AG09309 (cell line): Measurements from ENCODE around the gene RGS3.

Experiments
- DNase-seq: peaks from one replicate; pipeline ENCODE4 v3.0.0-alpha.2; 2010; ENCODE audit warnings: low read depth
- H3K4me3 ChIP-seq: 2 replicates; pipeline ENCODE4 v1.5.1; 2011; ENCODE audit warnings: mild to moderate bottlenecking, low read depth, low read length, moderate library complexity; ENCODE audit not compliant: control insufficient read depth
- TF ChIP-seq, protein P1 (sequence below): IDR thresholded peaks from 2 replicates; pipeline ENCODE4 v1.5.1; 2011; ENCODE audit warnings: mild to moderate bottlenecking, low read depth, low read length, inconsistent platforms; ENCODE audit not compliant: insufficient read depth, control insufficient read depth; ENCODE audit errors: missing control alignments

The RGS3 gene

DNA sequence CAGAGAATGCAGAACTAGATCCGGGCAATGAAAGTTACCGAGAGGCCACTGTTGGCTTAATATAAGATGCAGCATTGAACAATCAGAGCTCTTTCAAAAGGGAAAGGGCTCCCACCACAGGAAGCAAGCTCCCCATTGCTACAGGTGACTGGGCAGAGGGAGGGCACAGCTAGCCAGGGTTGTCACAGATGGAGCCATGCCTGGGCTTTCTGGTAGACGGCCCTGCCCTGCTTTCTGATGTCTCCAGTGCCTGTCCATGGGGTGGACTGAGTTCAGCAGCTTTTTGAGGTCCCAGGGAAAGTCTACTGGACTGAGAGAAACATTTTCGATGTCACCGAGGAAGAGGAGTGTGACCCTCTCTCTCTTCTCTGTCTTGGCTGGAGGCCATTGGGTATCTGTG lies 14.1 kb downstream of the RGS3 start:
- H3K4me3 ChIP-seq, result no peak overlapping the region
- TF ChIP-seq, protein P1, sequence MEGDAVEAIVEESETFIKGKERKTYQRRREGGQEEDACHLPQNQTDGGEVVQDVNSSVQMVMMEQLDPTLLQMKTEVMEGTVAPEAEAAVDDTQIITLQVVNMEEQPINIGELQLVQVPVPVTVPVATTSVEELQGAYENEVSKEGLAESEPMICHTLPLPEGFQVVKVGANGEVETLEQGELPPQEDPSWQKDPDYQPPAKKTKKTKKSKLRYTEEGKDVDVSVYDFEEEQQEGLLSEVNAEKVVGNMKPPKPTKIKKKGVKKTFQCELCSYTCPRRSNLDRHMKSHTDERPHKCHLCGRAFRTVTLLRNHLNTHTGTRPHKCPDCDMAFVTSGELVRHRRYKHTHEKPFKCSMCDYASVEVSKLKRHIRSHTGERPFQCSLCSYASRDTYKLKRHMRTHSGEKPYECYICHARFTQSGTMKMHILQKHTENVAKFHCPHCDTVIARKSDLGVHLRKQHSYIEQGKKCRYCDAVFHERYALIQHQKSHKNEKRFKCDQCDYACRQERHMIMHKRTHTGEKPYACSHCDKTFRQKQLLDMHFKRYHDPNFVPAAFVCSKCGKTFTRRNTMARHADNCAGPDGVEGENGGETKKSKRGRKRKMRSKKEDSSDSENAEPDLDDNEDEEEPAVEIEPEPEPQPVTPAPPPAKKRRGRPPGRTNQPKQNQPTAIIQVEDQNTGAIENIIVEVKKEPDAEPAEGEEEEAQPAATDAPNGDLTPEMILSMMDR, result no peak
- no peak for DNase-seq

DNA sequence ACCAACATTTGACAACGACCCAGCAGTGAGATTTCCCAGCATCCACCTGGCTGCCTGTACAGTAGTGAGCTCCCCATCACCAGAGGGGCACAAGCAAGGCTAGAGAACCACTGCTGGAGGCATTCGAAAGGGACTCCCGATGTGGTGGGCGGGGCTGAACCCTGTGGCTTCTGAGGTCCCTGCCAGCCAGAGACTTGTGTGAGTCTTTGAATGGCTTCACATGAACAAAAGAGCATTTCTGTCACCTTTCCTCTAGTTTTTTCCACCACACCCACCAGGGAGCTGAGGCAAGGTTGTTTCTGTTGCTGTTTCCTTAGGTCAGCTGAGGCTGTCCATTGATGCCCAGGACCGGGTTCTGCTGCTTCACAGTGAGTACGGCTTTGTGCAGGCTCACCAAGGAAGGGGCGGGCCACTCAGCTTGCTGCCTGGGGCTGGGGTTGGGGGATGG lies 15.7 kb downstream of the RGS3 start:
- H3K4me3 ChIP-seq, result no peak overlapping the region
- DNase-seq, result no peak
- TF ChIP-seq, protein P1, result no peak

DNA sequence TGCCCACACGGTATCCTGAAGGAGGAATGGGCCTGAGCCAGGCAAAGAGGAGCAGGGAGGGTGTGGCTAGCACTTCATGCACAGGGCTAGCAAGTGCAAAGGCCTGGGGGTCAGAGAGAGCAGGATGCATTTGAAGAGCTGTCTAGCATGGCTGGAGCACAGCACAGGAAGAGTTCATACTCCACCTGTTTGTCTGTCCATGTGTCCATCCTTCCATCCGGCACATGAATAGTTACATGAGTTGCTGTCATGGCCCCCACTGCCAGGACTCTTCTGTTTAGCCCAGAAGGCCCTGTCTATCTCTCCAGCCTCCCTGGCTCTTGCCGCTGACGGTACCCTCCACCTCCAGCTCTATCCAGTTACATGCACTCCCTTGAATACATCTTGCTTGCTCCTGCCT lies 17.1 kb downstream of the RGS3 start:
- no peak for DNase-seq
- TF ChIP-seq, protein P1, result no peak
- no peak overlapping the region for H3K4me3 ChIP-seq

DNA sequence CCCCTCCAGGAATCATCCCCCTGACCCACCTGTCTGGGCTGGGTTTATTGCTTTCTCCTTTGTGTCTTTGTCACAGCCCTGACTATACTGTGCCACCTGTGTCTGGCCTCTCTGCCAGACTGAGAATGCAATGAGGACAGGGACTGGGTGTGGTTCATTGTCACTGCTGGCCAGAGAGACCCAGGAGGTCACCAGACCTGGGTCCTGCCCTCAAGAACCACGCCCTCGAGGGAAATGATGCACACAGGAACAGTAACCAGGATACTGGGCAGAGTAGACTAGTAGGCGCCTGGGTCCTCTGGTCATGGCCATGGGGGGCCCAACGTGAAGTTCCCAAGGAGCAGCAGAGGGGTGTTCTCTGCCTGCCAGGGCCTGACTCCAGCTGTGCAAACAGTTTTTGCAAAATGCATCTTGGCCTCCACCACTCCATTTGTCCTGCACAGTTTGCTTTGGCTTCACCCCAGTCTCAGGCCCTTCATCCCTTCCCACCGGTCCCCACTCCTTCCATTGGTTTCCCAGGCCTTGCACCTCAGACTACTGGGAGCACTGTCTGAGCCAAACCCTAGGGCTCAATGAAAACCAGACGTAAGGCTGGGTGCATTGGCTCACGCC lies 17.8 kb downstream of the RGS3 start:
- no peak for DNase-seq
- TF ChIP-seq, protein P1, result no peak

DNA sequence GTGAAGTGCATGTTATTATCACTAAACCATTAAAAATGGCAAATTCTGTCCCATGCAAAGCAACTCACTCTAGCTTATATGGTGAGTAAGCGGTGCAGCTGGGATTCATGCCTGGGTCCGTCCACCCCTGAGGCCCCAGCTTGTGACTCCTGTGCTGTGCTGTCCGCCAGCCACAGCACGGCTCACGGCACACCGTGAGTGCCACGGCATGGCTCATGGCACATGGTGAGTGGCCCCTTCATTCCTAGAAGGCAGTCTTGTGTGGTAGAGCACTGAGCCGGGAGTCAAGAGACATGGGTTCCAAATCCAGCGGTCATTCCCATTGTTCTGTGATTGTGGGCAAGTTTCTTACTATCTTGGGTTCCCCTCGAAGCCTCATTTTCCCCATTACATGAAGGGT lies 18.8 kb downstream of the RGS3 start:
- TF ChIP-seq, protein P1, result no peak
- DNase-seq, result no peak
- no peak overlapping the region for H3K4me3 ChIP-seq

More for the DNA sequence above, 17.8 kb downstream of the RGS3 start:
- no peak overlapping the region for H3K4me3 ChIP-seq

DNA sequence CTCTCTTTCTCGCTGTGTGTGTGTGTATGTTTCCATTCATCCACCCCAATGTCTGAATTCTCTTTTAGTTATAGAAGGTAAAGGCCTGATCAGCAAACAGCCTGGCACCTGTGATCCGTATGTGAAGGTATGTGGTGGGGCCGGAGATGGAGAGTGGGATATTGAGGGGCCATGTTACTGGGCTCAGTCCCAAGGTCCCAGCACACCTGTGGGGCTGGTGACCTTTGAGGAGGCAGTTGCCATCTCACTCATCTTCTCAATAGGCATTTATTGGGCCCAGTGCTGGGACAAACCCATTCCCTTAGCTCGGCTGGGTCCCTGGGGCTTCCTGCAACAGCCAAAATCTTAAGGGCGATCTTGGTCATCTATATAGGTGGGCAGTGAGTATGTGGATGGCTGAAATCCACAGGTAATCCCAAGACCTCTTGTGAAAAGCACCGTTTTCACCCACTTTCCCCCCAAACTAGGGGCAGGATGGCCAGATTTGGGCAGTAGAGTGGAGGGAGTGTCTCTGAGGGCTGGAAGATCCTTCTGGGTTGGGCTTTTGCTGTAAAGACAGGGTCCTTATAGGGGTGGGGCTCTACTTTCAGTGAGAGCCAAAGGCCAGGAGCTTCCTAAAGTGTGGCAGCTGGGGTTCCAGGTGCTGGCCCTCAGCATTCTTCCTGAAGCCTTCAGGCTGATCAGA lies 19.6 kb downstream of the RGS3 start:
- TF ChIP-seq, protein P1, result no peak

More for the DNA sequence above, 19.6 kb downstream of the RGS3 start:
- no peak for DNase-seq
- no peak overlapping the region for H3K4me3 ChIP-seq
